Muscle layer of duodenum (tissue), 2 donors: ENCODE data around the gene DGKD.

Experiments
- H3K27ac ChIP-seq: one replicate; pipeline ENCODE4 v1.7.0; 2013; ENCODE audit warnings: mild to moderate bottlenecking, low read length
- H3K27me3 ChIP-seq: one replicate; pipeline ENCODE4 v1.7.0; 2013; ENCODE audit warnings: low read depth, mild to moderate bottlenecking, control low read depth, low read length
- H3K36me3 ChIP-seq, 2 donors: one replicate each; pipeline ENCODE4 v1.7.0; 2013; ENCODE audit warnings: low read length in 2 of 2, control low read depth in 1 of 2, mild to moderate bottlenecking in 1 of 2; ENCODE audit not compliant: insufficient read depth in 2 of 2, control insufficient read depth in 1 of 2
- H3K4me1 ChIP-seq, 2 donors: one replicate each; pipeline ENCODE4 v1.7.0; 2013; ENCODE audit warnings: low read length in 2 of 2, mild to moderate bottlenecking in 2 of 2, control low read depth in 1 of 2, moderate library complexity in 1 of 2; ENCODE audit not compliant: insufficient read depth in 2 of 2, control insufficient read depth in 1 of 2
- H3K4me3 ChIP-seq, 2 donors: one replicate each; pipeline ENCODE4 v1.7.0; 2013; ENCODE audit warnings: low read length in 2 of 2, low read depth in 1 of 2, mild to moderate bottlenecking in 1 of 2
- H3K9me3 ChIP-seq, 2 donors: one replicate each; pipeline ENCODE4 v1.7.0; 2013; ENCODE audit warnings: low read length in 2 of 2, control low read depth in 1 of 2, mild to moderate bottlenecking in 1 of 2; ENCODE audit not compliant: control insufficient read depth in 1 of 2
- donor health status: healthy.

DGKD gene

GRCh38 chr2:233459426-233459825 lies 105.1 kb downstream of the DGKD start:
- H3K36me3 ChIP-seq = peaks cover 70 to 95% of the 10 kb centered on the region in 2 donors
- no peaks in the 10 kb centered on the region for H3K9me3 ChIP-seq
- H3K4me1 ChIP-seq = no peaks in the 10 kb centered on the region
- no peak overlapping the region for H3K4me3 ChIP-seq
- no peak overlapping the region for H3K27ac ChIP-seq
- no peaks in the 10 kb centered on the region for H3K27me3 ChIP-seq

- no peak overlapping the region for H3K4me3 ChIP-seq
- peaks cover 67 to 87% of the 10 kb centered on the region in 2 donors for H3K36me3 ChIP-seq
- H3K27me3 ChIP-seq = no peaks in the 10 kb centered on the region
- H3K4me1 ChIP-seq = no peaks in the 10 kb centered on the region
- H3K27ac ChIP-seq = no peak overlapping the region
- no peaks in the 10 kb centered on the region for H3K9me3 ChIP-seq
Observed at GRCh38 chr2:233460726-233461441, 106.6 kb downstream of the DGKD start.

GRCh38 chr2:233461481-233461891 lies 107.2 kb downstream of the DGKD start:
- Histone ChIP-seq H3K4me3 (no peak overlapping the region), H3K36me3 (peaks cover 64 to 84% of the 10 kb centered on the region in 2 donors), H3K4me1 (no peaks in the 10 kb centered on the region), H3K27me3 (no peaks in the 10 kb centered on the region), H3K27ac (no peak overlapping the region), H3K9me3 (no peaks in the 10 kb centered on the region)

DNA sequence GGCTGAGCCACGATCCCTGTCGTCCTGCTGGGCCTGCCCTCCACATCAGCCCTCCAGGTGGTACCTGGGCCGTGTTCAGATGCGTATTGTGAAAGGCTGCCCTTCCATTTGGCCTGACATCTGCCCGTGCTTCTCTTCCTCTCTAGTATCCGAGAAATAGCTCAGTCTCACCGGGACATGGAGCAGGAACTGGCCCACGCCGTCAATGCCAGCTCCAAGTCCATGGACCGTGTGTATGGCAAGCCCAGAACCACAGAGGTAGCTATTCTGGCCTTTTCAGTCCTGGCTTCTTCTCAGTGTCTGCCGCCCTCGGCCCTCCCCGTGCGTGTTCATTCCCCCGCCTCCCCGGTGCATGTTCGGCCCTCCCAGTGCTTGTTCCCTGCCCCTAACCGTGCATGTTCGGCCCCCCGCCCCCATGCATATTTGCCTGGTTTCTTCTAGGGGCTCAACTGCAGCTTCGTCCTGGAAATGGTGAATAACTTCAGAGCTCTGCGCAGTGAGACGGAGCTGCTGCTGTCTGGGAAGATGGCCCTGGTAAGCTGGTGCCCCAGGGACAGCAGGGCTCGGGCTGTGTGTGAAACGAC lies 108.0 kb downstream of the DGKD start:
- H3K9me3 ChIP-seq = no peaks in the 10 kb centered on the region
- H3K27me3 ChIP-seq = no peaks in the 10 kb centered on the region
- H3K27ac ChIP-seq = no peak overlapping the region
- H3K4me1 ChIP-seq = no peaks in the 10 kb centered on the region
- peaks cover 59 to 84% of the 10 kb centered on the region in 2 donors for H3K36me3 ChIP-seq
- H3K4me3 ChIP-seq = no peak overlapping the region

GRCh38 chr2:233462826-233463470 lies 108.7 kb downstream of the DGKD start:
- Histone ChIP-seq H3K9me3 (no peaks in the 10 kb centered on the region), H3K4me3 (no peak overlapping the region), H3K27ac (no peak overlapping the region), H3K27me3 (no peaks in the 10 kb centered on the region), H3K36me3 (peaks cover 56 to 84% of the 10 kb centered on the region in 2 donors), H3K4me1 (no peaks in the 10 kb centered on the region)

GRCh38 chr2:233463586-233463985 lies 109.3 kb downstream of the DGKD start:
- H3K36me3 ChIP-seq = peaks cover 56 to 86% of the 10 kb centered on the region in 2 donors
- no peaks in the 10 kb centered on the region for H3K27me3 ChIP-seq
- H3K27ac ChIP-seq = no peak overlapping the region
- no peaks in the 10 kb centered on the region for H3K4me1 ChIP-seq
- H3K9me3 ChIP-seq = no peaks in the 10 kb centered on the region
- no peak overlapping the region for H3K4me3 ChIP-seq

- Histone ChIP-seq H3K9me3 (no peaks in the 10 kb centered on the region), H3K36me3 (peaks cover 52 to 85% of the 10 kb centered on the region in 2 donors), H3K27ac (no peak overlapping the region), H3K4me3 (no peak overlapping the region), H3K27me3 (no peaks in the 10 kb centered on the region), H3K4me1 (no peaks in the 10 kb centered on the region)
Observed at GRCh38 chr2:233464056-233464455, 109.8 kb downstream of the DGKD start.

DNA sequence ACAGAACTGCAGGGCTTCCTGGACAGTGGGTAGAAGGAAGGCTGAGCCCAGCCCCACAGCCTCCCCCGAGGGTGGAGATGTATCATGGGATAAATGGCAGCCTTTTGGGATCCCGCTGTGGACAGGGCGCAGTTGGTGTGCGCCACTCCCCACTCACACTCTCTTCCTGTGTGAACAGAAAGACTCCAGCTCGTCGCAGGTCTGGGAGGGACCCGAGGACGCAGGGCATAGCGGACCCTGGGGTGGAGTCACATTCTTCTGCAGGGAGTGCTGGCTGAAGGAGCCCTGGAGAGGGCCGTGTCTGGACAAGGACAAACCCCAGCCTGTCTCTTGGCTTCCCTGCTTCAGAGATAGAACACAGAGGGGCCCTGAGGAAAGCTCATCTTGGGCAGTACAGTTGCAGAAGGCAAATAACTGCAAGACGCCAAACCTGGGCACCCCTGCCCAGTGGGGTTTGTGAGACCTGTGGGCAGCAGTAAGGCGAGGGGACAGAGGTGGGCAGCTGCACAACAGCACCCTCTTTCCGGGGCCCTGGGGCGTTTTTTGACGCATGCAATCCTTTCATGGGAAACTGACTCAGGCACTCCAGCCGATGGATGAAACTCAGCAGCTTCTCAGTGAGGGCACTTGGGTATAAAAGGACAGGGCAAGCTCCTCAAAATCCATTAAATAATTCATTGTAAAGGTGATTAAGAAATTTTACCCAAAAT lies 110.4 kb downstream of the DGKD start:
- no peaks in the 10 kb centered on the region for H3K9me3 ChIP-seq
- H3K4me3 ChIP-seq = no peak overlapping the region
- no peak overlapping the region for H3K27ac ChIP-seq
- no peaks in the 10 kb centered on the region for H3K27me3 ChIP-seq
- peaks cover 0 to 6% of the 10 kb centered on the region in 2 donors for H3K4me1 ChIP-seq
- peaks cover 47 to 83% of the 10 kb centered on the region in 2 donors for H3K36me3 ChIP-seq

DNA sequence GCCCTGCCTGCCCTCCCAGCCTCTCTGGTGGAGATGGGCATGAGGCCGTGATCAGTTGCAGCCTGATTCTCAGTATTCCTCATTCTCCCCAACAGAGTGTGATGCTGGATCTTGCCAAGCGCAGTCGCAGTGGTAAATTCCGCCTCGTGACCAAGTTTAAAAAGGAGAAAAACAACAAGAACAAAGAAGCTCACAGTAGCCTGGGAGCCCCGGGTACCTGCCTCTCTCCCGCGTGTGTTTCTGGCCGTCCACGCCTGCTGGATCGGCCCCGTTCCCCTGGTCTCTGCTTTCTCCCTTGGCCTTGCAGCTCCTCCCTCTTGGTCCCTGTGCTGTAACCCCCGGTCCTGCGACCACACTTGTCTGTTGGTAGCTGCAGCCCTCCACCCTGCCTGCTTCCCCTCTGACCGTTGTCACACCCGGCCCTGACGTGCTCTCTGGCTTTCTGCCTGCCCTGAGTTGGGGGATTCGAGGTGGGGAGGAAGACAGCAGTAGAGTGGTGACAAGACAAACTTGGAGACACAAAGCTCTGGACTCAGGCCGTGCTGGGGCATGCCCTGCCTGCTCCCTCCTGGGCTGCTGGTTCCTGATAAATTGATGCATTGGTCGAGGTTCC lies 112.8 kb downstream of the DGKD start:
- Histone ChIP-seq H3K27ac (no peak overlapping the region), H3K9me3 (no peaks in the 10 kb centered on the region), H3K4me1 (peaks cover 0 to 15% of the 10 kb centered on the region in 2 donors), H3K4me3 (no peak overlapping the region), H3K36me3 (peaks cover 35 to 76% of the 10 kb centered on the region in 2 donors), H3K27me3 (no peaks in the 10 kb centered on the region)

DNA sequence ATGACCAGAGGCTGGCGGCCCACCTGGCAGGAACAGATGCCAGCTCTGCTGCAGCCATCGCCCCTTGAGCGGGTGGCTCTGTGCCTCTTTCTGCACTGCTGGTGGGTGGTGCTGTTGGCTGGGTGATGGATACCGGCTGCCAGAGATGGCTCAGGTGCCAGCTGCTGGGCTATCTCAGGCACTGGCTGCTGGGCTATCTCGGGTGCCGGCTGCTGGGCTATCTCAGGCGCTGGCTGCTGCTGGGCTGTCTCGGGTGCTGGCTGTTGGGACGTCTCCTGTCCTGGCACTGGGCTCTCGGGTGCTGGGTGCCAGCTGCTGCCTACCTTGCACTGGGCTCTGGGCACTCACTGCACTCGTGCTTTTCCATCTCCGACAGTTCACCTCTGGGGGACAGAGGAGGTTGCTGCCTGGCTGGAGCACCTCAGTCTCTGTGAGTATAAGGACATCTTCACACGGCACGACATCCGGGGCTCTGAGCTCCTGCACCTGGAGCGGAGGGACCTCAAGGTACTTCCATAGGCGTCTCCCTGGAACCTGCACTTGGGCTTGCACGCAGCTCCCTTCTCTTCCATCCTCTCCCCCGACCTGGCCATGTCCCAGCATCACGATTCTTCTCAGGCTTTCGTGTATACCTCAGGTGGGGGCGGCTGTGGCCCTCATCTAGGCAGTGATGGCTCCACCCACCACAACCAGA lies 113.9 kb downstream of the DGKD start:
- Histone ChIP-seq H3K27ac (no peak overlapping the region), H3K4me1 (peaks cover 0 to 15% of the 10 kb centered on the region in 2 donors), H3K36me3 (peaks cover 29 to 73% of the 10 kb centered on the region in 2 donors)

More for the DNA sequence above, 113.9 kb downstream of the DGKD start:
- Histone ChIP-seq H3K9me3 (no peaks in the 10 kb centered on the region), H3K4me3 (no peak overlapping the region), H3K27me3 (no peaks in the 10 kb centered on the region)
